Natural killer cell treated with Interleukin-12 subunit alpha and Interleukin-12 subunit beta and Interleukin-15 and Interleukin-18, amount 100 ng/mL, for 72 hours (primary cell): ENCODE measurements around the gene FAM124A. TPM values are rescaled to one million over a fixed set of nuclear protein-coding genes. Genes with fewer than 3 reads are reported as not detected.

ENCODE experiments used
- ATAC-seq, 2 donors: fragments of 150-1000 bp; cut with Tn5 transposase in 1 of 2; sonication (Bioruptor Pico), chemical (Tn5 transposase) in 1 of 2; 2 replicates each; pipeline ENCODE4 v1.10.0; 2021
- DNase-seq: peaks from one replicate; pipeline ENCODE4 v3.0.0; 2022; ENCODE audit warnings: low spot score
- H3K27ac Mint-ChIP-seq, 2 donors: 1 replicate in 1 of 2; 2 replicates in 1 of 2; pipeline ENCODE4 v1.8.0; 2022; ENCODE audit warnings: mixed read lengths in 2 of 2, mild to moderate bottlenecking in 1 of 2, moderate library complexity in 1 of 2
- H3K27me3 Mint-ChIP-seq, 2 donors: 1 replicate in 1 of 2; 2 replicates in 1 of 2; pipeline ENCODE4 v1.8.0; 2022; ENCODE audit warnings: mixed read lengths in 2 of 2
- H3K36me3 Mint-ChIP-seq: one replicate; pipeline ENCODE4 v1.8.0; 2022; ENCODE audit warnings: mixed read lengths
- H3K4me1 Mint-ChIP-seq, 2 donors: 1 replicate in 1 of 2; 2 replicates in 1 of 2; pipeline ENCODE4 v1.8.0; 2022; ENCODE audit warnings: low read depth in 2 of 2, mixed read lengths in 2 of 2, mild to moderate bottlenecking in 1 of 2
- H3K4me3 Mint-ChIP-seq: one replicate; pipeline ENCODE4 v1.8.0; 2022; ENCODE audit warnings: mixed read lengths
- H3K9me3 Mint-ChIP-seq: 2 replicates; pipeline ENCODE4 v1.8.0; 2022; ENCODE audit warnings: mixed read lengths
- total RNA-seq, 2 donors: library from RNA; stranded (reverse); gene quantifications; one replicate each; pipeline ENCODE4 v1.2.3, GENCODE V29; 2022

Gene FAM124A
- total RNA-seq, 2 donors from 2014 or later, result not detected

- Mint-ChIP-seq H3K4me3 (no peak overlapping the region), H3K27ac (no peak overlapping the region), H3K9me3 (no peaks in the 10 kb centered on the region), H3K36me3 (no peaks in the 10 kb centered on the region), H3K4me1 (no peaks in the 10 kb centered on the region), H3K27me3 (no peaks in the 10 kb centered on the region)
- ATAC-seq (no peak), DNase-seq (no peak)
These were observed 102.7 kb downstream of the FAM124A start for GRCh38 chr13:51324714-51325420.

GRCh38 chr13:51325837-51326236, 103.6 kb downstream of the FAM124A start:
- Mint-ChIP-seq H3K4me3 (no peak overlapping the region), H3K27me3 (no peaks in the 10 kb centered on the region), H3K9me3 (no peaks in the 10 kb centered on the region), H3K36me3 (no peaks in the 10 kb centered on the region), H3K4me1 (peaks cover 4% of the 10 kb centered on the region in 2 donors), H3K27ac (no peak overlapping the region)
- no peak for DNase-seq
- peak in 1 of 2 donors; percentile 18 for ATAC-seq

GRCh38 chr13:51326777-51327176, 104.6 kb downstream of the FAM124A start:
- no peak for ATAC-seq
- Mint-ChIP-seq H3K27me3 (peaks cover 0 to 3% of the 10 kb centered on the region in 2 donors), H3K9me3 (no peaks in the 10 kb centered on the region), H3K27ac (no peak overlapping the region), H3K36me3 (no peaks in the 10 kb centered on the region), H3K4me3 (no peak overlapping the region), H3K4me1 (peaks cover 12% of the 10 kb centered on the region in 2 donors)
- no peak for DNase-seq

GRCh38 chr13:51327961-51328360, 105.8 kb downstream of the FAM124A start:
- Mint-ChIP-seq H3K4me3 (no peak overlapping the region), H3K27me3 (peaks cover 0 to 3% of the 10 kb centered on the region in 2 donors), H3K9me3 (no peaks in the 10 kb centered on the region), H3K27ac (no peak overlapping the region), H3K36me3 (no peaks in the 10 kb centered on the region), H3K4me1 (peaks cover 12 to 15% of the 10 kb centered on the region in 2 donors)
- DNase-seq (no peak), ATAC-seq (no peak)

GRCh38 chr13:51328488-51328887, 106.3 kb downstream of the FAM124A start:
- H3K27ac Mint-ChIP-seq, result no peak overlapping the region
- H3K36me3 Mint-ChIP-seq, result no peaks in the 10 kb centered on the region
- H3K4me3 Mint-ChIP-seq, result no peak overlapping the region
- peaks cover 12 to 15% of the 10 kb centered on the region in 2 donors for H3K4me1 Mint-ChIP-seq
- DNase-seq (no peak), ATAC-seq (no peak)
- H3K27me3 Mint-ChIP-seq, result peaks cover 0 to 3% of the 10 kb centered on the region in 2 donors
- H3K9me3 Mint-ChIP-seq, result no peaks in the 10 kb centered on the region

- ATAC-seq (no peak), DNase-seq (no peak)
- Mint-ChIP-seq H3K27ac (no peak overlapping the region), H3K4me3 (no peak overlapping the region), H3K4me1 (peaks cover 12 to 15% of the 10 kb centered on the region in 2 donors), H3K36me3 (no peaks in the 10 kb centered on the region), H3K9me3 (no peaks in the 10 kb centered on the region), H3K27me3 (peaks cover 0 to 5% of the 10 kb centered on the region in 2 donors)
These were observed 107.4 kb downstream of the FAM124A start for GRCh38 chr13:51329606-51330005.

GRCh38 chr13:51330791-51331190, 108.6 kb downstream of the FAM124A start:
- Mint-ChIP-seq H3K27ac (peak overlapping the region in 1 of 2 donors; percentile 70), H3K4me1 (peaks cover 12 to 15% of the 10 kb centered on the region in 2 donors), H3K36me3 (no peaks in the 10 kb centered on the region), H3K4me3 (no peak overlapping the region), H3K9me3 (no peaks in the 10 kb centered on the region), H3K27me3 (peaks cover 0 to 5% of the 10 kb centered on the region in 2 donors)
- no peak for DNase-seq
- ATAC-seq, result peak in 1 of 2 donors; percentile 11

GRCh38 chr13:51331354-51331861, 109.2 kb downstream of the FAM124A start:
- Mint-ChIP-seq H3K4me3 (no peak overlapping the region), H3K27me3 (peaks cover 0 to 5% of the 10 kb centered on the region in 2 donors), H3K27ac (peak overlapping the region in 1 of 2 donors; percentile 70), H3K4me1 (peaks cover 12 to 15% of the 10 kb centered on the region in 2 donors), H3K9me3 (no peaks in the 10 kb centered on the region), H3K36me3 (no peaks in the 10 kb centered on the region)
- ATAC-seq, result no peak
- no peak for DNase-seq

GRCh38 chr13:51332566-51333361, 110.6 kb downstream of the FAM124A start:
- Mint-ChIP-seq H3K27ac (no peak overlapping the region), H3K4me3 (no peak overlapping the region)
- no peak for ATAC-seq

GRCh38 chr13:51333421-51333820, 111.2 kb downstream of the FAM124A start:
- Mint-ChIP-seq H3K4me1 (peaks cover 12 to 15% of the 10 kb centered on the region in 2 donors), H3K4me3 (no peak overlapping the region), H3K9me3 (no peaks in the 10 kb centered on the region), H3K36me3 (no peaks in the 10 kb centered on the region), H3K27ac (no peak overlapping the region), H3K27me3 (peaks cover 0 to 5% of the 10 kb centered on the region in 2 donors)
- DNase-seq (no peak), ATAC-seq (no peak)

More at GRCh38 chr13:51332566-51333361, 110.6 kb downstream of the FAM124A start:
- DNase-seq, result no peak
- Mint-ChIP-seq H3K9me3 (no peaks in the 10 kb centered on the region), H3K27me3 (peaks cover 0 to 5% of the 10 kb centered on the region in 2 donors), H3K4me1 (peaks cover 12 to 15% of the 10 kb centered on the region in 2 donors), H3K36me3 (no peaks in the 10 kb centered on the region)

- no peak for ATAC-seq
- H3K27me3 Mint-ChIP-seq, result peaks cover 0 to 5% of the 10 kb centered on the region in 2 donors
- peaks cover 12 to 15% of the 10 kb centered on the region in 2 donors for H3K4me1 Mint-ChIP-seq
- H3K36me3 Mint-ChIP-seq, result no peaks in the 10 kb centered on the region
- DNase-seq, result no peak
- H3K9me3 Mint-ChIP-seq, result no peaks in the 10 kb centered on the region
- no peak overlapping the region for H3K27ac Mint-ChIP-seq
- H3K4me3 Mint-ChIP-seq, result no peak overlapping the region
These were observed 111.6 kb downstream of the FAM124A start for GRCh38 chr13:51333826-51334225.
